Esophagus (tissue), 2 donors: Measurements from ENCODE around the gene HYOU1. TPM values are rescaled to one million over a fixed set of nuclear protein-coding genes. Genes with fewer than 3 reads are reported as not detected.
A peak's percentile ranks its signal among the peaks of the same experiment; 100 is the strongest.
"Not testable (repeated sequence)": the region's sequence is repeated elsewhere in the genome, so short reads cannot be mapped to it uniquely, and the experiment has no call there.

Experiments used
- H3K27ac ChIP-seq, 2 donors: one replicate each; pipeline ENCODE4 v1.5.1; 2013; ENCODE audit warnings: low read depth in 2 of 2, mild to moderate bottlenecking in 2 of 2, inconsistent platforms in 1 of 2, low read length in 1 of 2, moderate library complexity in 1 of 2
- H3K27me3 ChIP-seq, 2 donors: one replicate each; pipeline ENCODE4 v1.6.1; 2013; ENCODE audit warnings: low read length in 2 of 2, control low read depth in 1 of 2, mild to moderate bottlenecking in 1 of 2; ENCODE audit not compliant: insufficient read depth in 2 of 2, control insufficient read depth in 1 of 2
- H3K36me3 ChIP-seq, 2 donors: one replicate each; pipeline ENCODE4 v1.6.1; 2013; ENCODE audit warnings: low read length in 1 of 2; ENCODE audit not compliant: control insufficient read depth in 2 of 2, insufficient read depth in 2 of 2
- H3K4me1 ChIP-seq, 2 donors: one replicate each; pipeline ENCODE4 v1.6.1; 2013; ENCODE audit warnings: low read length in 1 of 2; ENCODE audit not compliant: control insufficient read depth in 2 of 2, insufficient read depth in 2 of 2
- H3K4me3 ChIP-seq, 2 donors: one replicate each; pipeline ENCODE4 v1.5.1; 2013; ENCODE audit warnings: low read length in 2 of 2, mild to moderate bottlenecking in 2 of 2, low read depth in 1 of 2, moderate library complexity in 1 of 2
- H3K9me3 ChIP-seq, 2 donors: one replicate each; pipeline ENCODE4 v1.6.1; 2013; ENCODE audit warnings: mild to moderate bottlenecking in 2 of 2, low read depth in 1 of 2, low read length in 1 of 2, moderate library complexity in 1 of 2; ENCODE audit not compliant: control insufficient read depth in 2 of 2, insufficient read depth in 1 of 2
- WGBS, 2 donors: extraction: QIAGEN DNeasy Blood & Tissue Kit; methylation state at CpG; one replicate each; pipeline ENCODE4 v1.1.7; 2013; 5-methylcytosine and 5-hydroxymethylcytosine counted together
- polyA plus RNA-seq, 2 donors: library from polyadenylated mRNA; stranded (reverse); fragments of 200-250 nt; gene quantifications; one replicate each; pipeline ENCODE4 v1.2.3, GENCODE V29; 2013
- donor health status: healthy with polysubstance abuse.
- donor health status: Bipolar disorder and iron deficiency.

HYOU1 gene
- polyA plus RNA-seq, 2 donors, result 32.9 to 39.1 TPM

DNA sequence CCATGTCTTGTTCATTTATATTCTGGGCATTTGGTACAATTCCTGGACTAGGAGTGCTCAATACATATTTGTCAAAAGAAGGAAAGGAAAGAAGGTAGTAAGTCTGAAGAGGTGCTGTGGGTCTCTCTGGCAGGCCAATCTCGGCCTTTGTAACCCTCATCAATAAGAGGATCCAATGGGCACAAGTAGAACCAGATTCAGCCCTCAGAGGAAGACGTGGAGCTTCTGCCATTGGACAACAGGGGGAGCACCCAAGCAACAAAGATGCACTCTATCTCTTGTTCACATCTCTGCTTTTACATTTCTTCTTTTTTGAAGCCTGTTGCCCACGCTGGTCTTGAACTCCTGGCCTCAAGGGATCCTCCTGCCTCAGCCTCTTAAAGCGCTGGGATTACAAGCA is 8.4 kb upstream of the HYOU1 start:
- H3K4me1 ChIP-seq, result peaks cover 2 to 4% of the 10 kb centered on the region in 2 donors
- 56 to 57% methylated on average over 4 of the region's 4 CpGs for WGBS, 2 donors
- no peaks in the 10 kb centered on the region for H3K27me3 ChIP-seq
- H3K9me3 ChIP-seq, result no peaks in the 10 kb centered on the region
- H3K4me3 ChIP-seq, result no peak overlapping the region
- no peak overlapping the region for H3K27ac ChIP-seq
- peaks cover 0 to 3% of the 10 kb centered on the region in 2 donors for H3K36me3 ChIP-seq

DNA sequence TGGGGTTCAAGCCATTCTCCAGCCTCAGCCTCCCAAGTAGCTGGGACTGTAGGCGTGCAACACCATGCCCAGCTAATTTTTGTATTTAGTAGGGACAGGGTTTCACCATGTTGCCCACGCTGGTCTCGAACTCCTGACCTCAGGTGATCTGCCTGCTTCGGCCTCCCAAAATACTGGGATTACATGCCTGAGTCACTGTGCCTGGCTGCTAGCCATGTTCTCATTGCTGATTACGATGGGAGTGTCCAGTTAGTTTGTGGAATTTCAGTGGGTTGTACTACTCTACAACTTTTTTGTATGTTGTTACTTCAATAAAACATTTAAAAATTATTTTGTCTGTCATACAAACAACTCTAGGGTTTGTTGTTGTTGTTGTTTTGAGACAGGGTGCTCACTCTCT is 5.8 kb upstream of the HYOU1 start:
- no peak overlapping the region for H3K4me3 ChIP-seq
- H3K4me1 ChIP-seq, result peaks cover 0 to 2% of the 10 kb centered on the region in 2 donors
- H3K36me3 ChIP-seq, result no peaks in the 10 kb centered on the region
- H3K27ac ChIP-seq, result no peak overlapping the region
- 58 to 60% methylated on average over 5 of the region's 5 CpGs for WGBS, 2 donors
- H3K27me3 ChIP-seq, result no peaks in the 10 kb centered on the region
- H3K9me3 ChIP-seq, result no peaks in the 10 kb centered on the region

DNA sequence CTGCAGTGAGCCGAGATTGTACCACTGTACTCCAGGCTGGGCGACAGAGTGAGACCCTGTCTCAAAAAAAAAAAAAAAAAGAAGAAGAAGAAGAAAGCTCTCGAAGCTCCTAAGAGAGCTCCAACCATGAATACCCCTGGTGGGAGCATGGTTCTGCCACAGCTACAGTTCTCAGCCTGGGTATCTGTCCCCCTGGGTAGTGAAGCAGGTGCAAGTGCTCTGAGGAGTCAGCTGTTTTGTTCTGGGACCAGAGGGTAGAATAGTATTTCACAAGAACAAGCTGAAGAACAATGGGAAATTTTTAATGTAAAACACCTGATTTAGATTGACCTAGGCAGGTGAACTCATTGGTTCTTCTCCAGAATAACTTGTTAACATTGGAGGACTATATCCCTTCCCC is 4.3 kb upstream of the HYOU1 start:
- H3K4me3 ChIP-seq, result no peak overlapping the region
- no peaks in the 10 kb centered on the region for H3K36me3 ChIP-seq
- 85 to 93% methylated on average over 3 of the region's 3 CpGs for WGBS, 2 donors
- H3K9me3 ChIP-seq, result no peaks in the 10 kb centered on the region
- no peak overlapping the region for H3K27ac ChIP-seq
- no peaks in the 10 kb centered on the region for H3K27me3 ChIP-seq
- no peaks in the 10 kb centered on the region for H3K4me1 ChIP-seq

DNA sequence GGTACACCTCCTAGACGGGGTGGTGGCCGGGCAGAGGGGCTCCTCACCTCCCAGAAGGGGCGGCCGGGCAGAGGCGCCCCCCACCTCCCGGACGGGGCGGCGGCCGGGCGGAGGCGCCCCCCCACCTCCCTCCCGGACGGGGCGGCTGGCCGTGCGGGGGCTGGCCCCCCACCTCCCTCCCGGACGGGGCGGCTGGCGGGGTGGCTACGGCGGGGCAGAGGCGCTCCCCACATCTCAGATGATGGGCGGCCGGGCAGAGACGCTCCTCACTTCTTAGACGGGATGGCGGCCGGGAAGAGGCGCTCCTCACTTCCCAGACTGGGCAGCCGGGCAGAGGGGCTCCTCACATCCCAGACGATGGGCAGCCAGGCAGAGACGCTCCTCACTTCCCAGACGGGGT is 2.1 kb upstream of the HYOU1 start:
- H3K36me3 ChIP-seq, result peaks cover 7 to 12% of the 10 kb centered on the region in 2 donors
- not testable (repeated sequence) for H3K9me3 ChIP-seq, H3K27me3 ChIP-seq, H3K4me3 ChIP-seq, H3K4me1 ChIP-seq, H3K27ac ChIP-seq
- 90 to 95% methylated on average over 11 to 31 of the region's 35 CpGs for WGBS, 2 donors

DNA sequence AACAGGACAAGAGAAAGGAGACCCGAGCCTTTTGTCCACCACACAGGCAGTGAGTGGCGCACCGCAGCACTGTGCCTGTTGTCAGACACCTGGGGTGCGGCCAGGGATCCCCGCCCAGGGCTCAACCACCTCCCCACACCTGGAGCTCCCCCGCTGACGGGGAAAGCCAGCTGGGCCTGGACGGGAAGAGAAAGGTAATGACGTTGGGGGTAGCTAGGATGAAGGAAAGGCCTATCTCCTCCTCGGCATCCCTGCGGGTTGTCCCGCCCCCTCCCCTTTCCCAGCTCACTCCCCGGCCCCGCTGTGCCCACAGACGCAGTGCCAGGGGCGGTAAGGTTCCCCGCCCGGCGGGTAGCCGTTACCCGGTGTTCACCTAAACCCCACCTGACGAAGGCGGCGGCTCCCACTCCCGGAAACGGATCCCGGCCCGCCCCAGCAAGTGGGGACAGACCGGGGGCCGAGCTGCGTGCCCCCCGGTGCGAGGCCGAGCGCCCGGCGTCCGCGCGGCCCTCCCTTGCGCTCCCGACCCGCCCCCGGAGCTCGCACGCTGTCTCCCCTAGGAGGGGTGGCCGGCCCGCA is 495 bp downstream of the HYOU1 start:
- H3K9me3 ChIP-seq, result no peaks in the 10 kb centered on the region
- 1% methylated on average over 30 to 48 of the region's 48 CpGs for WGBS, 2 donors
- H3K4me3 ChIP-seq, result peak overlapping the region; percentile 85 to 92
- peaks cover 0 to 10% of the 10 kb centered on the region in 2 donors for H3K4me1 ChIP-seq
- H3K36me3 ChIP-seq, result peaks cover 19 to 36% of the 10 kb centered on the region in 2 donors
- H3K27ac ChIP-seq, result peak overlapping the region; percentile 92 to 94
- no peaks in the 10 kb centered on the region for H3K27me3 ChIP-seq

DNA sequence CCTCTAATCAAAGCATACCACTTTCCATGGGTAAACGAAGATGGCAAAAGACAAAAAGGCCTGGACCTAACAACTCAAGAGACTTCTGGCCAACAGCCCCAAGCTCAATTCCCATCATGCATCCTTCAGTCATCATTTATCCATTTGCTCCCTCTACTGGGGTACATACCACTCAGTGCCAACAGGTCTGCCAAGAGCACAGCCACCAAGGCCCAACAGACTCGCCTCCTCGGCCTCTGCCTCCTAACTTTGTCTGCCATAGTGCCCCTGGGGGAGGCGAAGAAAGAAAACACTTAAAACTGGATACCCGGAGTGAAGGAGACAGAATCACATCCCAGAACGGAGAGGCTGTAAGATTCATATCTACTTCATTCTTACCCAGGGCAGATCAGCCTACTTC is 1.1 kb downstream of the HYOU1 start:
- no peaks in the 10 kb centered on the region for H3K9me3 ChIP-seq
- peak overlapping the region; percentile 92 to 94 for H3K27ac ChIP-seq
- peaks cover 19 to 41% of the 10 kb centered on the region in 2 donors for H3K36me3 ChIP-seq
- no peaks in the 10 kb centered on the region for H3K27me3 ChIP-seq
- peak overlapping the region; percentile 85 to 92 for H3K4me3 ChIP-seq
- peaks cover 0 to 10% of the 10 kb centered on the region in 2 donors for H3K4me1 ChIP-seq
- 41% methylated on average over 6 of the region's 6 CpGs for WGBS, 2 donors

DNA sequence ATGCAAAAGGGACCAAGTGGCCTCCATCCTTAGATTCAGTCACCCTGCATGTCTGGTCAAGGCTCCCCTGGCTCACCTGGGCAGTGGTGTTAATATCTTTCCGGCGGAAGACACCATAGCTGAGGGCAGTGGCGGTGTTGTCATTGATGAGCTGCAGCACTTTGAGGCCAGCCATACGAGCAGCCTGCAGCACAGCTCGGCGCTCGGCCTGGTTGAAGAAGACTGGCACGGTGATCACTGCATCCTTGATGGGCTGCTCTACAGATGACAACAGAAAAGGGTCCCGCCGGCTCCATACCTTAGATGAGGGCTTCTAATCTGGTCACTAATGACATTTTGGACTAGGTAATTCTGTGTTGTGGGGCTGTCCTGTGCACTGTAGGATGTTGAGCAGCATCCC is 2.6 kb downstream of the HYOU1 start:
- Histone ChIP-seq H3K27ac (no peak overlapping the region), H3K27me3 (no peaks in the 10 kb centered on the region), H3K4me1 (peaks cover 0 to 10% of the 10 kb centered on the region in 2 donors), H3K9me3 (no peaks in the 10 kb centered on the region), H3K36me3 (peaks cover 24 to 48% of the 10 kb centered on the region in 2 donors), H3K4me3 (peak overlapping the region in 1 of 2 donors; percentile 7)
- WGBS, 2 donors, result 88 to 96% methylated on average over 10 of the region's 10 CpGs

DNA sequence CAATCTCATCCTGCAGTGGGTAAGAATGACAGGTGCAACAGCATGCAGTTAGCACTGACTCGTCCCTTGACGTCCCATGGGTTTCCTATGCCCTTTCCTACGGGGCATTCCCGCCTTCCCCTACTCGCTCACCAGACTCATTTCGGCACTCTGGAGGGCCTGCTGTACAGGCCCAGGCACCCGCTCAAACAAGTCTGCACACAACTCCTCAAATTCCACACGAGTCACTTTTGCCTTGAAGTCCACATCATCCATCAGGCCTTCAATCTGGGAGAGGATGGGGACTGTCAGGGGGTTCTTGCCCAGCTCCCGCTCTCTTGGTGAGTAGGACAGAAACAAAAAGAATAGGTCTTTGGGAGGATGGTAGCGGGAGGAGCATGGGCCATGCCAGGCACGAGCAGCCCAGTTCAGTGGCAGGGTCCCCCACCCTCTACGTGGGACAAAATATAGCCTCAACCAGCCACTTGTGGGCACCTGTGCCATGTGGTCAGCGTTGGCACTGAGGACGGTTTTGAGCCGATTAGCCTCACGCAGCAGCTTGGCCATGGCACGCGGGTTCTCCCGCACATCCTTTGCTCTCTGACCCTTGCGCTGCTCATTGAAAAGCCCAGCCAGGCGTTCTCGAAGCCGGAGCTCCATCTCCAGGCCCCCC is 4.7 kb downstream of the HYOU1 start:
- peaks cover 45 to 69% of the 10 kb centered on the region in 2 donors for H3K36me3 ChIP-seq
- 86 to 87% methylated on average over 23 of the region's 23 CpGs for WGBS, 2 donors

DNA sequence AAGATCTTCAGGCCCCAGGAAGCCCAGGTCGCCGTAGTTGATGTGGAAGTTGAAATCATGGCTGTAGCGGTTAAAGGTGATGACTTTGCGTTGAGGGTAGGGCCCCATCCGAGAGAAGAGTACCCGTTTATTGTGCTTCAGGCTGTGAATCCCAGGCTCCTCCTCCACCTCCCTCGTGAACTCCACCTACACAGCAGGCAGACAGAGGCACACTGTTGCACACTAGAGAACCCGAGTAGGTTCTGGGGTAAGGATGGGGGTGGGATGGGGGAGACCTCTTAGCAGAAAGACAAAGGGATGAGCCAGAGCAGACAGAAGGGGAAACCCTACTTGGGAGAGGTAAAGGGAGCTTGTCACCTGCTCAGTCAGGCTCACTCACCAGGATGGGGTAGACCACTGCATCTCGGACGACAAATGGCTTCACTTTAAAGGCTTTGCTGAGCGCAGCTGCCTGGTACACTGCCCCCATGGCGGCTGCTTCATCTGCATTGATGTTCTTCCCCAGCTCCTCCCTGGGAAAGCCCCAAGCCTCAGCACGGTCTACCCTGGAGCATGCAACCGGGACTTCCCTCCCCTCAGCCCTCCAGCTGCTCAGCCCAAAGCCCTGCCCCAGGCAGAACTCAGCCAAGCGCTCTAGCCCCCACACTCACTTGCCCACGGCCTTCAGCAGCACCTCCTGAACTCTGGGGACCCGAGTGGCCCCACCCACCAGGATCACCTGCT is 5.4 kb downstream of the HYOU1 start:
- peaks cover 0 to 10% of the 10 kb centered on the region in 2 donors for H3K4me1 ChIP-seq
- H3K36me3 ChIP-seq, result peaks cover 48 to 73% of the 10 kb centered on the region in 2 donors
- no peaks in the 10 kb centered on the region for H3K27me3 ChIP-seq
- 78 to 80% methylated on average over 17 of the region's 17 CpGs for WGBS, 2 donors
- H3K9me3 ChIP-seq, result no peaks in the 10 kb centered on the region
- no peak overlapping the region for H3K4me3 ChIP-seq
- no peak overlapping the region for H3K27ac ChIP-seq

More for the DNA sequence above, 4.7 kb downstream of the HYOU1 start:
- no peak overlapping the region for H3K4me3 ChIP-seq
- H3K27ac ChIP-seq, result no peak overlapping the region
- no peaks in the 10 kb centered on the region for H3K9me3 ChIP-seq
- no peaks in the 10 kb centered on the region for H3K27me3 ChIP-seq
- H3K4me1 ChIP-seq, result peaks cover 0 to 10% of the 10 kb centered on the region in 2 donors
